A673 (cell line): Measurements from ENCODE around the gene SRCIN1.

Experiments used
- EZH2 ChIP-seq: fragments of 200-600 bp; sonication (generic); IDR thresholded peaks from 2 replicates; pipeline ENCODE4 v1.6.1; 2017; ENCODE audit warnings: borderline replicate concordance, low read depth, mild to moderate bottlenecking, mixed read lengths, antibody characterized with exemption, low read length; ENCODE audit not compliant: poor library complexity, severe bottlenecking
- TF ChIP-seq, protein P1 (sequence below): fragments of 300-800, 200-600 bp; sonication (generic); conservative IDR thresholded peaks from 2 replicates; pipeline ENCODE4 v1.5.1; 2017; ENCODE audit warnings: low read depth, mild to moderate bottlenecking, antibody characterized with exemption, low read length, moderate library complexity, mixed read lengths

- TF ChIP-seq, protein P1, sequence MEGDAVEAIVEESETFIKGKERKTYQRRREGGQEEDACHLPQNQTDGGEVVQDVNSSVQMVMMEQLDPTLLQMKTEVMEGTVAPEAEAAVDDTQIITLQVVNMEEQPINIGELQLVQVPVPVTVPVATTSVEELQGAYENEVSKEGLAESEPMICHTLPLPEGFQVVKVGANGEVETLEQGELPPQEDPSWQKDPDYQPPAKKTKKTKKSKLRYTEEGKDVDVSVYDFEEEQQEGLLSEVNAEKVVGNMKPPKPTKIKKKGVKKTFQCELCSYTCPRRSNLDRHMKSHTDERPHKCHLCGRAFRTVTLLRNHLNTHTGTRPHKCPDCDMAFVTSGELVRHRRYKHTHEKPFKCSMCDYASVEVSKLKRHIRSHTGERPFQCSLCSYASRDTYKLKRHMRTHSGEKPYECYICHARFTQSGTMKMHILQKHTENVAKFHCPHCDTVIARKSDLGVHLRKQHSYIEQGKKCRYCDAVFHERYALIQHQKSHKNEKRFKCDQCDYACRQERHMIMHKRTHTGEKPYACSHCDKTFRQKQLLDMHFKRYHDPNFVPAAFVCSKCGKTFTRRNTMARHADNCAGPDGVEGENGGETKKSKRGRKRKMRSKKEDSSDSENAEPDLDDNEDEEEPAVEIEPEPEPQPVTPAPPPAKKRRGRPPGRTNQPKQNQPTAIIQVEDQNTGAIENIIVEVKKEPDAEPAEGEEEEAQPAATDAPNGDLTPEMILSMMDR, result no peak
- no peak for TF ChIP-seq EZH2
These were observed 38.4 kb downstream of the SRCIN1 start for GRCh38 chr17:38567350-38567749.
